Stimulated activated naive CD8-positive, alpha-beta T cell treated with anti-CD3 and anti-CD28 coated beads, Interleukin-15, Interleukin-2, amounts not matched to agents 100 ng/mL and 50 ng/mL, for 24 hours (primary cell): Measurements from ENCODE around the gene IFNAR1.
A peak's percentile ranks its signal among the peaks of the same experiment; 100 is the strongest.
"Not testable (repeated sequence)": the region's sequence is repeated elsewhere in the genome, so short reads cannot be mapped to it uniquely, and the experiment has no call there.

ENCODE experiments used
- H3K27ac Mint-ChIP-seq: one replicate; pipeline ENCODE4 v1.8.0; 2021; ENCODE audit warnings: mild to moderate bottlenecking, mixed read lengths
- H3K27me3 Mint-ChIP-seq: one replicate; pipeline ENCODE4 v1.8.0; 2021; ENCODE audit warnings: mixed read lengths
- H3K36me3 Mint-ChIP-seq: one replicate; pipeline ENCODE4 v1.8.0; 2021; ENCODE audit warnings: low read depth, mixed read lengths
- H3K4me1 Mint-ChIP-seq: one replicate; pipeline ENCODE4 v1.8.0; 2021; ENCODE audit warnings: low read depth, mixed read lengths
- H3K4me3 Mint-ChIP-seq: one replicate; pipeline ENCODE4 v1.8.0; 2021; ENCODE audit warnings: mild to moderate bottlenecking, mixed read lengths
- H3K9me3 Mint-ChIP-seq: one replicate; pipeline ENCODE4 v1.8.0; 2021; ENCODE audit warnings: mixed read lengths

The IFNAR1 gene

GRCh38 chr21:33371366-33371765 lies 46.6 kb downstream of the IFNAR1 start:
- Mint-ChIP-seq H3K36me3 (peaks cover 11% of the 10 kb centered on the region), H3K4me1 (peaks cover 24% of the 10 kb centered on the region), H3K9me3 (peaks cover 14% of the 10 kb centered on the region), H3K4me3 (no peak overlapping the region), H3K27ac (no peak overlapping the region), H3K27me3 (no peaks in the 10 kb centered on the region)

- Mint-ChIP-seq H3K4me1 (peaks cover 26% of the 10 kb centered on the region), H3K36me3 (peaks cover 2% of the 10 kb centered on the region), H3K4me3 (no peak overlapping the region), H3K9me3 (peaks cover 2% of the 10 kb centered on the region), H3K27ac (no peak overlapping the region), H3K27me3 (no peaks in the 10 kb centered on the region)
Measured at GRCh38 chr21:33372582-33372981, 47.8 kb downstream of the IFNAR1 start.

- H3K9me3 Mint-ChIP-seq = no peaks in the 10 kb centered on the region
- no peak overlapping the region for H3K27ac Mint-ChIP-seq
- H3K4me1 Mint-ChIP-seq = peaks cover 22% of the 10 kb centered on the region
- H3K4me3 Mint-ChIP-seq = no peak overlapping the region
- no peaks in the 10 kb centered on the region for H3K27me3 Mint-ChIP-seq
- no peaks in the 10 kb centered on the region for H3K36me3 Mint-ChIP-seq
Measured at GRCh38 chr21:33373451-33373850, 48.7 kb downstream of the IFNAR1 start.

GRCh38 chr21:33374080-33374449 lies 49.3 kb downstream of the IFNAR1 start:
- Mint-ChIP-seq H3K27ac (no peak overlapping the region), H3K27me3 (no peaks in the 10 kb centered on the region), H3K9me3 (no peaks in the 10 kb centered on the region), H3K4me3 (no peak overlapping the region), H3K36me3 (no peaks in the 10 kb centered on the region), H3K4me1 (peaks cover 26% of the 10 kb centered on the region)

GRCh38 chr21:33374450-33375096 lies 49.8 kb downstream of the IFNAR1 start:
- H3K9me3 Mint-ChIP-seq = no peaks in the 10 kb centered on the region
- peak overlapping the region; percentile 10 for H3K27ac Mint-ChIP-seq
- no peaks in the 10 kb centered on the region for H3K27me3 Mint-ChIP-seq
- no peak overlapping the region for H3K4me3 Mint-ChIP-seq
- peaks cover 31% of the 10 kb centered on the region for H3K4me1 Mint-ChIP-seq
- H3K36me3 Mint-ChIP-seq = no peaks in the 10 kb centered on the region

GRCh38 chr21:33375101-33375644 lies 50.4 kb downstream of the IFNAR1 start:
- Mint-ChIP-seq H3K27ac (no peak overlapping the region), H3K4me3 (no peak overlapping the region), H3K27me3 (no peaks in the 10 kb centered on the region), H3K9me3 (no peaks in the 10 kb centered on the region), H3K4me1 (peaks cover 37% of the 10 kb centered on the region), H3K36me3 (no peaks in the 10 kb centered on the region)

GRCh38 chr21:33377221-33377920 lies 52.6 kb downstream of the IFNAR1 start:
- H3K36me3 Mint-ChIP-seq = no peaks in the 10 kb centered on the region
- peaks cover 59% of the 10 kb centered on the region for H3K4me1 Mint-ChIP-seq
- no peaks in the 10 kb centered on the region for H3K9me3 Mint-ChIP-seq
- no peak overlapping the region for H3K4me3 Mint-ChIP-seq
- H3K27me3 Mint-ChIP-seq = no peaks in the 10 kb centered on the region
- H3K27ac Mint-ChIP-seq = no peak overlapping the region

GRCh38 chr21:33378081-33378480 lies 53.3 kb downstream of the IFNAR1 start:
- no peak overlapping the region for H3K4me3 Mint-ChIP-seq
- peaks cover 66% of the 10 kb centered on the region for H3K4me1 Mint-ChIP-seq
- no peaks in the 10 kb centered on the region for H3K36me3 Mint-ChIP-seq
- no peak overlapping the region for H3K27ac Mint-ChIP-seq
- no peaks in the 10 kb centered on the region for H3K9me3 Mint-ChIP-seq
- H3K27me3 Mint-ChIP-seq = no peaks in the 10 kb centered on the region

GRCh38 chr21:33379934-33380333 lies 55.2 kb downstream of the IFNAR1 start:
- peak overlapping the region; percentile 82 for H3K27ac Mint-ChIP-seq
- H3K36me3 Mint-ChIP-seq, H3K9me3 Mint-ChIP-seq, H3K27me3 Mint-ChIP-seq: not testable (repeated sequence)
- peaks cover 71% of the 10 kb centered on the region for H3K4me1 Mint-ChIP-seq
- H3K4me3 Mint-ChIP-seq = peak overlapping the region; percentile 54

- H3K9me3 Mint-ChIP-seq = no peaks in the 10 kb centered on the region
- H3K27ac Mint-ChIP-seq = peak overlapping the region; percentile 82
- no peaks in the 10 kb centered on the region for H3K36me3 Mint-ChIP-seq
- peak overlapping the region; percentile 54 for H3K4me3 Mint-ChIP-seq
- H3K27me3 Mint-ChIP-seq = peaks cover 2% of the 10 kb centered on the region
- H3K4me1 Mint-ChIP-seq = peaks cover 71% of the 10 kb centered on the region
Measured at GRCh38 chr21:33380483-33380998, 55.8 kb downstream of the IFNAR1 start.

GRCh38 chr21:33381381-33381780 lies 56.6 kb downstream of the IFNAR1 start:
- Mint-ChIP-seq H3K4me1 (peaks cover 74% of the 10 kb centered on the region), H3K27ac (peak overlapping the region; percentile 82), H3K4me3 (peak overlapping the region; percentile 54)
- H3K27me3 Mint-ChIP-seq, H3K9me3 Mint-ChIP-seq, H3K36me3 Mint-ChIP-seq: not testable (repeated sequence)

- Mint-ChIP-seq H3K4me3 (peak overlapping the region; percentile 80), H3K27me3 (peaks cover 12% of the 10 kb centered on the region), H3K9me3 (no peaks in the 10 kb centered on the region), H3K36me3 (no peaks in the 10 kb centered on the region), H3K27ac (peak overlapping the region; percentile 84), H3K4me1 (peaks cover 74% of the 10 kb centered on the region)
Measured at GRCh38 chr21:33383056-33383888, 58.5 kb downstream of the IFNAR1 start.

- Mint-ChIP-seq H3K27ac (peak overlapping the region; percentile 77), H3K4me1 (peaks cover 64% of the 10 kb centered on the region), H3K27me3 (peaks cover 22% of the 10 kb centered on the region), H3K36me3 (no peaks in the 10 kb centered on the region), H3K4me3 (peak overlapping the region; percentile 30), H3K9me3 (no peaks in the 10 kb centered on the region)
Measured at GRCh38 chr21:33384841-33385331, 60.1 kb downstream of the IFNAR1 start.

- no peaks in the 10 kb centered on the region for H3K9me3 Mint-ChIP-seq
- peaks cover 50% of the 10 kb centered on the region for H3K4me1 Mint-ChIP-seq
- peaks cover 23% of the 10 kb centered on the region for H3K27me3 Mint-ChIP-seq
- H3K36me3 Mint-ChIP-seq = no peaks in the 10 kb centered on the region
- no peak overlapping the region for H3K4me3 Mint-ChIP-seq
- no peak overlapping the region for H3K27ac Mint-ChIP-seq
Measured at GRCh38 chr21:33386222-33386784, 61.5 kb downstream of the IFNAR1 start.
